ENCODE data around the gene VSIG4.
"Not testable (repeated sequence)": the region's sequence is repeated elsewhere in the genome, so short reads cannot be mapped to it uniquely, and the experiment has no call there.

Gene VSIG4

DNA sequence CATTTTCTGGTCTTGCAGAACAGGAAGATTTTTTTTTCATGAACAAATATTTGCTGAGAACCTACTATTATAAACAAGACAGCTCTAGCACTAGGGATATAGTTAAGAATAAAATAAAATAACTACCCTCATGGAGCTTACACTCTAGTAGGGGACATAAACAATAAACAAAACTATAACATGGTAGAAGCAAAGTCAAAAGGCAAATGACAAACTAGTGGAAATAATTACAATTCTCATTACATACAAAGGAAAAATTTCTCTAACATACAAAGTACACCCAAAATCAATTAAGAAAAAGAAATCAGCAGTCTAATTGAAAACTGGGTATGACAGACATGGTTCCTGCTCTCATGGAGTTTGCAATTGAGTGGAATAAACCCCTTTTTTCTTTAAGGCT is 32.0 kb downstream of the VSIG4 start:
- no peak for DNase-seq

DNA sequence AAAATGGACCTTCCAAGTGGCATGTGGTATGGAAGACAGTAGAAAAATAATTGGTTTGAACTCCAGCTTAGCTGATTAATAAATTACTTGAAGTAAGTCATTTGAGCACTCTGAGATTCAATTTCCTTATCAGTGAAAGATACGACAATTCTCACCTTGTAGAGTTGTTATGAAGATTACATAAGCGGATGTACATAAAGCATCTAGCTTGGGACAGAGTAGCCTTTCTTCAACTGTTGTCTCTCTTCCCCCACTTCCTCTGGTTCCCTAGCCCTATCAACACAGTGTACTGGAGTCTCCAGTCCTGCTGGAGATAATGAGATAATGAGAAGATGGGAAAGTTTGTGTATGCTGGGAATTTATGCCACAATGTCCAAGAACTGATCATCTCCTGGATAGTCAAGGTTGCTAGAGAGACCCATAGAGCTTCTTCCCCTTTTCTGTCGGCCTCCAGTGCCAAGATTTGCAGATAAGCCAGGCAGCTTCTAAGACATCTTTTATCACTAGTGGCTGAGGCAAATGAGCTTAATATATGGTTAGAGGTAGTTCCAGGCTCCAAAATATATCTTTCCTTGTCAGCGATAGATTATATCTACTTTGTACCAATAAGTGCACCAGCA is 33.9 kb downstream of the VSIG4 start:
- DNase-seq = no peak

DNA sequence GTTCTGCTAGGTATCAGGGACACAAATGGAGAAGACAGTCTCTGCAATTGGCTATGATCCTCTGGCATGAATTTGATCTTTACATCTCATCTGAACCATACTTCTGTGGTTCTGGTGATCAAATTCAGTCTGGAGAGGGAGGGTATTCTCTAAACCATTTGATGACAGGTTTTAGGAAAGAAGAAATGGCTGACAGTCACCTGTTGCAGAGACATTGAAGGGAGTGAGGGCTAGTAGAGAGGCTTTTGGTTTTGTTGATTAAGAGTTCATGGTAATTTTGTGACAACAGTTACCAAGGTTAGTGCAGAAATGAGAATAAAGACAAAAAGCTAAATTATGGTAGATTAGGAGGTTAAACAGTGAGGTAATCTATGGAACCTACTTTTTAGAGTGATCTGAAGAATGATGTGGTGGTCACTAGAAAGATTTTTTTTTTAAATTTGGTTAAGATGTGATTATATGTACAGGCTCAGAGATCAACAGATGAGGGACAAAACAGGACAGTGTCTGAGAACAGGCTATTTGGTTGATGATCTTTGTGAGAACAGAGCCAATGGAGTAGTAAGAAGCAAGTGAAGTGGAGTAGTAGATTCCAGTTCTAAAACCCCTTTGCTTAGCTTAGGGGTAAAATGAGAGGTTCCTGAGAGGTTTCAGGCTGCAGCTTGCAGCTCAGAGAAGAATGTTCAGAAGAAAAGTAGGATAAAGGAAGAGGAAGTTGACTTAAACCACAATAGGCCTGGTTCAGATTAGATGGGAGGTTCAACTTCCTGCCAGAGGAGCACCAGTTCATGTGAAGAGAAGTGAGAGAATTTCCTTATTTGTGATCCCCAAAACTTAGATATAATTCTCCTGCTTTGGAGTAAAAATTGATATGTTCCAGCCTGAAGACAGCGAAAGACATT is 34.7 kb downstream of the VSIG4 start:
- no peak for DNase-seq

DNA sequence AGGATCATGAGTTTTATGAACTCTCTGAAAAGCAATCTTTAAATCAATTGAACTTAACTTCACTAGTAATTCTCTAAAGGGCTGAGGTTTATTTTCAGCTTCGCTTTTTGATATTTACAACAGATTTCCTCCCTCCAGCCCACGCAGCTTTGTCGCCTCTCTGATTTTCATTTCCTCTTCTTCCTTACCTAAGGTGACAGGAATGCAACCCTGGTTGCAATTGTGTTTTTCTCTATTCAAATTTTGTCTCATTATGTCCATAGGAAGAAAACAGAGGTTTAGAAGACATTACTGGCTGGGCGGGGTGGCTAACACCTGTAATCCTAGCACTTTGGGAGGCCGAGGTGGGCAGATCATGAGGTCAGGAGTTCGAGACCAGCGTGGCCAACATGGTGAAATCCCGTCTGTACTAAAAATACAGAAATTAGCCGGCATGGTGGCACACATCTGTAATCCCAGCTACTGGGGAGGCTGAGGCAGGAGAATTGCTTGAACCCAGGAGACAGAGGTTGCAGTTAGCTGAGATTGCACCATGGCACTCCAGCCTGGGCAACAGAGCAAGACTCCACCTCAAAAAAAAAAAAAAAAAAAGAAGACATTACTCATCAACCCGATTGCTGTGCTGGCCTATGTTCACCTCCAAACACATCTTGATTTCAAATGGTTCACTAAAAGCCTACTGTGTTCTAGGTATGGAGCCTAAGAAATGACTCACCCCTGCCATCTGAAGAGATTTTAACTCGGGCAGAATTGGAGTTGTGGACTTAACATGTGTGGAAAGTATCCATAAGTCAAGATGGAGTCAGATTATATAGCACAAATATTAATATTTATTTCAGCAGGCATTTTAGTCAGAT is 36.8 kb downstream of the VSIG4 start:
- DNase-seq = no peak

DNA sequence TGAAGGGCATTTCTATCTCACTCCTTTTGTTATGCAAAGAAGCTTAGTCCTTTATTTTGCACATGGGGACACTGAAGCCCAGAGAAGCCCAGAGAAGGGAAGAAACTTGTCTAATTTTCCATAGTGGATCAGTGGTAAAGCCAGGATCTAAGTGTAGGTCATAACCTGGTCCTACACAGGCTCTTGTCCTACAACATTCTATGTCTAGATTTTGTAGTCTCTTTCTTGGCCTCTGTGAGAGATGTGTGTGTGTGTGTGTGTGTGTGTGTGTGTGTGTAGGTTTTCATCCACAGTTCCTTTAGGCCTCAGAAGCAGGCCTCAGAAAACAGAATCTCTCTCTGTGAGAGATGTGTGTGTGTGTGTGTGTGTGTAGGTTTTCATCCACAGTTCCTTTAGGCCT is 38.3 kb downstream of the VSIG4 start:
- DNase-seq = no peak

DNA sequence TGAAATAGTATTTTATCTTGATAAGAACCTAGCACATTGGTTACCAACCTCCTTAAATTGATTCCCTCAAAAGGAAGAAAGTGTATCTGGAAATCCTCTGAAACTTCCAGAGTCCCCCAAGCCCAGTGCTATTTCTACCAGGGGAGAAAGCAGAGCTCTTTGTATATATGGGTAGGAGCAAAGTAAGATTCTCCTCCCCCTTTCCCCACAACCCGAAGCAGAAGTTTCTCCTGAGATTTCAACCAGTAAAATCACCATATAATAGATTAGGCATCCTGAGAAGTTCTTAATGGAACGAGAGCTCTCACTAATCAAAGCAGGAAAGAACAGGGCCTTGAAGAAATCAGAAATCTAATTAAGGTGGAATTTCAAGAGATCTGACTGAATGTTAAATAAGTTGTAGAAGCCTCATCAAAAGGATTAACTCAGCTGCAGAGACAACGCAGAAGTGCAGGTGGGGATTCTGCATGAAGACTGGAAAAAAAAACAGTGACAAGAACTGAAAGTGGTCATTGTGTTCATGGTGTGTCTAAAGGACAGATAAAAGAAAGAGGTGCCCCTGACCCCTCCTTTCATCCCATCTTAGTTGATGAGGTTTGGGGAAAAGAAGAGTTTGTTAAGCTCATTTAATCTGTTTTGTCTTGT is 39.1 kb downstream of the VSIG4 start:
- DNase-seq = no peak

DNA sequence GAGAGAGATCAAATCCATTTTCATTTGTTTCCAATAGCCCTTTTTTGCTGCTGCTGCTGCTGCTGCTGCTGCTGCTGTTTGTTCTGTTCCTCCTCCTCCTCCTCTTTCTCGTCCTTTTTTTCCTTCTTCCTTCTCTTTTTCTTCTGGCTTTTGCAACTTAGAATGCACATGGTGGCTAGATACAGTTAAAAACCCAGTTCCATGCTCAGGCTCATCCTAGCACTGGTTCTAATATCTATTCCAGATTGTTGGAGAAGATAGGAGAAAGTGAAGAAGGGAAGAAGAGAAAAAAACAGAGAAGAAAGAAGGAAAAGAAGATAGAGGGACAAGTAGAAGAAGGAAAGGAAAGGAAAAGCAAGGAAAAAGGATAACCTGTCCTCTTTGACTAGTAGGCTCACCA is 39.7 kb downstream of the VSIG4 start:
- DNase-seq = no peak

DNA sequence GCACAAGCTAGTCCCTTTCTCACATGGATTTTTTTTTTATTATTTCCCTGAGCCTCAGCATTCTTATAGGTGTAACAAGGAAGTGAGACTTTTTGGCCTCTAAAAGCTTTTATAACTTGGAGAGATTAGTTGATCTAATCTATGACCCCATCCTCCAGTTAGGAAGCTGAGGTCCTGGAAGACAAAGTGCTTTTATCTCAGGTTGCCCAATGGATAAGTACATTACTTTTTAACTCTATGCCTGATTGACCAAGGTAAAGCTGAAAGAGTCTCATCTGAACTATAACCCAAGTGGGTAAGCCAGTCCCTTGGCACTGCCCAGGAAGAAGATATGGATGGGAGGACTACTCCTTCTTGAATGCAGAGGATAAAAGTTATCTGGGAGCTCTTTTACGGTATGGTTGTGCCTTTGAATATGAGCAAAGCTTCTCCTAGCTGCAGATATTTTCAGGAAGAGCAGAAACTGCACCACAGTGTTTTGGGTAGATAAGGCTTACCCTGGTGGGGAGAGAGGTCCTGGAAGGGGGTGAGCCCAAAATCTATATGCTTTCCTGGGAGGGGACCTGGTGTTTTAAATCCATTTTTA is 40.2 kb downstream of the VSIG4 start:
- no peak for DNase-seq

DNA sequence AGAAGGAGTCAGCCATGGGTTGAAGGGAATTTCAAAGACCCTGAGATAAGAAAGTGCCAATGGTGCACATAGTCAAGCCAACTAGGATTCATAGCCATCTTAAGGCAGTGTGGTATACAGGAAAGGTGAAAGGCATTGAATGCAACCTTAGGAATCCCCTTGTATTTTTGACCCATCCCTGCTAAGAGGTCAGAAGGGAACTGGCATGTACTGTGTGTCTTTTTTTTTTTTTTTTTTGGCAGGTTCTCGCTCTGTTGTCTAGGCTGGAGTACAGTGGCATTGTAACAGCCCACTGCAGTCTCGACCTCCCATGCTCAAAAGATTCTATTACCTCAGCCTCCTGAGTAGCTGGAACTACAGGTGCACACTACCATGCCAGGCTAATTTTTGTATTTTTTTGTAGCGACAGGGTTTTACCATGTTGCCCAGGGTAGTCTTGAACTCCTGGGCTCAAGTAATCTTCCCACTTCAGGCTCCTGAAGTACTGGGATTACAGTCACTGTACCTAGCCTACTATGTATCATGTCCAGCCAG is 40.8 kb downstream of the VSIG4 start:
- no peak for DNase-seq

DNA sequence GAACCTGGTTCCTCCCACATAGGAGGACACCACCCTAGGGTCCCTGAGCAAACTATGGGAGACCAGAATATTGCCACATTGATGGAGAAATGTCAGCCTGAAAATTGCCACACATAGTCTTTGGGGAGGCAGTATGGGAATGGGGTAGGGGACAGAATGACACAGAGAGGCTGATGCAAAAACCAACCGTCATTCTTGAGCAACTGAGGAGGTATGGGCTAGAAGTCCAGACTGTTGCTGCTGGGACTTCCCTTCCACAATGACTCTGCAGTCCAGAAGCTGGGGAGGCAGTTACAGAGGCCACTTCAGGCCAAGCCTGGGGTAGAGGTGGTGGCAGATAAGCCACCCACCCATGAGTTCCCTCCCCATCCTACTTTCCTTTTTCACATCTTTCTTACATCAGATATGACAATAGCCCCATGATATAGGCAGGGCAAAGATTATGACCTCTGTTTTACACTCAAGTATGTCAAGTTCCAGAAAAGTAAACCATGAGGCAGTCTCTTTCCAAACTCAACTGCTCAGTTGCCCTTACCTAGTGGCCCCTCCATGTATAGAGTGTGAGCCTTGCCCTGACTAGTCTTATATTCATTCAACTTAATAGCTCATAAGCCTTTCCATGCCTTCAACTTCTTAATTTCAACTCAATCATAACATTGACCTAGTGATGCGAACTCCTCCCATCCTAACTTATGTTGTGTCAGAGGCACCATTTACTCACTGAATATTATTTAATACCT is 41.7 kb downstream of the VSIG4 start:
- no peak for DNase-seq

DNA sequence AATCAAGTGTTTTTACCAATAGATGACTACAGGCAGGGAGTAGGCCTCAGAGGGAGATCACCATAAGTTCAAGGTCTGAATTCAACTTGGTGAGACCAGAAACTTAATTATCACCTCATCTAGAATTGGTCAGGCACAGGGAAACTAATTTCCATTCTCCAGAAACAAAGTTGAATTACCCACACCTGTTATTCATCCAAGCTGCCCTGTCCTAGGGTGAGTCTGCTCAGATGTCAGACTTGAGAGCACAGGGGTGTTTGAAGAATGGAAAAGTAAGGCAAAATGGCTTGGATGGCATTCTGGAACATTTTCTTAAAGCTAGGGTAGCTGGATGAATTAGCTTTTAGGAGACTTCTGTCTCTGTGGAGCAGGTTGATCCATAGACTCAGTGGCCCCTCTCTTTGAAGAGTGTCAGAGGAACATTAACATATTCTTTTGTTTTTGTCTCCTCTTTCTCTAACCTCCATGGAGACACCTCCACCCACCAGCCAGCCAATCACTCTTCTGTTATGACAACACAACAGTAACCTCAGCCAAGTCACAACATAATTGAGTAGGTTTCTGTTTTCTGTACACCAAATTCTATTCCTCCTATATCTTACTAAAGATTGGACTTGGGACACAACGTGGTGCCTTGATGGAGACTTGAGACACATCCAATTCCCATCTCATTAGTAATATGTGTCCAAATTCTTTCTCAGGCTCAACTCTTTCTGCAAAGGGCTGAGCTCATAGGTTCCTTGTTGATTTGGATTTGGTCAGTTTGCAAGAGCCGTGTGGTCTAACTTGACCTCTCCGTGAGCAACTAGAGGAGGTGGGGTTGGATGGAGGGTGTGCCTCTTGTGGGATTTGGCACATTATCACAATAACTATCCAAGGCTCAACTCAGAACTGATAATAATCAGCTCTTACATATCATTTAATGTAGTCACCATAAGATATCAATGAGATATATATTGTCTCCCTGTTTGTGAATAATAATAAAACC is 45.1 kb downstream of the VSIG4 start:
- DNase-seq = no peak

DNA sequence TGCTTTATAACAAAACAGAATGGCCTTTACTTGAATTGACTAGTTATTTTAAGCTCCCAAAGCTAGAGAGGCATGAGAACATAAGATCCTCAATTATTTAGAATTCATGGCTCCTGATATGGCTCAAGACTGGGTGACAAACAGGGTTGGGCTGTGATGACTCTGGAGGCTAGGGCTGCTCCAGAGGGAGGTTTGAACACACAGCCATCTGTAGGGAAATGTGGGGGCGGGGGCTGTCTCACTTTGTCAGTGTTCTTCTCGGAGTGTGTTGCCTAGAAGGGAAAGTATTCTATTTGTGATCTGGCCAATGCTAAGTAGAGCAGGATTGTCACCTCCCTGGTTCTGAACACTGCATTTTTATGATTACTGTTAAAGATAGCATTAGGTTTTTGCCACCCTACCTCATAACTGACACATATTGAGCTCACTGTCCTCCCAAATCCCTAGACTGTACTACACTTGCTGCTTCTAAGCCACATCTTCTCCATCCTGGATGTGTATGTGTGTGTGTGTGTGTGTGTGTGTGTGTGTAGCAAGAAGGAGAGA is 45.9 kb downstream of the VSIG4 start:
- DNase-seq = no peak

DNA sequence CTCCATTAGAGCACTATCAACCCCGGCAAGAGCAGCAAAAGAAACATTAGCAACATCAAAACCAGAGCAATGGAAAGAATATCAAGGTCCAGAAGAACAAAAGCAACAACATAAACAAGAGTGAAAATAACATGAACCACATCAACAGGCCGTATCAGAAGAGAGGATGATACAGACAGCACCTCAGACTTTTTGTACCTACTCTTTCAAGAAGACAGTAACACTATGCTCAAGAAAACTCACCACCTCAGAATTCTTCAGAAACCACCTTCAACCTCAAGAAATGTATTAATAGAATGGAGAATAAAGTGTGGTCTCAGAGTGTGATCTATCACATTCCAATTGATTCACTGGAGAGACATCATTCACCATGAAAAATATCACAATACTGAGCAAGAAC is 46.5 kb downstream of the VSIG4 start:
- DNase-seq = no peak

DNA sequence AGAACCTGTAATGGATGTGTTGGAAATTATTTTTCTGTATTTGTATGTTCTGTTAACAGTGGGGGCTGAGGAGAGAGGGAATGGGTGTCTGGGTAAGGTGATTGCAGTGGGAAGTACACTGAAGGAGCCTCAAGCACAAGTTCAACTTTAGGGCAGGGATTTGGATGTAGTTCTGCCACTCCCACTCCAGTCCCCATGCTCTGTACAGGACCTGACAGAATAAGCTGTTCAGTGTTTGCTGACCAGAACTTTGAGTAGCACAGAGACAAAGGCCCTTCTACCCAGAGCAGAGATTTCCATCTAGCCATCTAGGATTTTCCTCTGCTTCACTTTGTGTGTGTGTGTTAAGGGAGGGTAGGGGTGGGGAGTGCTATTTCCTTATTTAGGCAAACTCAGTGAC is 49.2 kb downstream of the VSIG4 start:
- no peak for DNase-seq

DNA sequence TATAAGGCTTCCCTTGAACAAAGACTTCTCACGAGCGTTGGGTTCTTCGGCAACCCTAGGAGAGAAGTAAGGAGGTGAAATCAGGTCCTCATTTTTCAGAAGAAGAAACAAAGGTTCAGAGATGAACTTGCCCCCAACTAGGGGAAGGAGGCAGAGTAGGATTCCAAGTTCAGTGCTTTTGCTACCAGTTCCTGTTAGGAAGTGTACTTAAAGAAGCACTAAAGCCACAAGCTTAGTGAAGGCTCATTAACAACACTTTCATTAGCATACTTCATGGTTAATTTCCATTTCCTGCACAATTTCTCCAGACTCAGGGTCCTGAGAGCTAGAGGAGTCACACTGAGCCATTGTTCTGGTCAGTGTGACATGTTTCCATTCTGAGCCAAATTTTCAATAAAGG is 52.1 kb downstream of the VSIG4 start:
- DNase-seq = no peak

DNA sequence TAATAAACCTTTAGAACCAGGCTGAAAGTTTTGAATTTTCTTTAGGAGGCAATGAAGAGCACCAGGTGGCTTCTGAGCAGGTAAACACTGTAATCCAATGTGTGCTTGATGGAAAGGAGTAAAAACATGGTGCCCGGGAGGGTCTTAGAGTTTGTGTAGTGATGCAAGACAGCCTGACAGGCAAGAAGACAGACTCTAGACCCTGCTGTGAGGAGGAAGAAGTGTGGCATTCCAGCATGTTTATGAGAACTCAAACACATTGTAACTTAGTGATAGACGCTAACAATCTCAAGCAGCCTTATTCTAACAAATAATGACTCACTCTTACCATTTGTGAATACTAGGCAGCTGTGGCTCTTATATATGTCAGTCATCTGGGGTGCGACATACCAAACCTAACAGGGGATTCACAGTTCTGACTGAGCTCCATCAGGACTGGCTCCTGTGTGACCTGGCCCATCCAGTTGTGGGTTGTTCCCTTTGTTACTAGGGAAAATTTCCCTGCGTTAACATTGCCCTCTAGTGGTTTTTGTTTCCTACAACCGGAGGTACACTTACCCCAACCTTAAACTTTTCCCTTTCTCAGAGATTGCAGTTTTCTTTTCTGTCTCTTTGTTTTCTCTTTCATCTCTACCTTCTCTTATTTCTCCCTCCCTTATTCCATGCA is 53.8 kb downstream of the VSIG4 start:
- DNase-seq = peak; percentile 33

DNA sequence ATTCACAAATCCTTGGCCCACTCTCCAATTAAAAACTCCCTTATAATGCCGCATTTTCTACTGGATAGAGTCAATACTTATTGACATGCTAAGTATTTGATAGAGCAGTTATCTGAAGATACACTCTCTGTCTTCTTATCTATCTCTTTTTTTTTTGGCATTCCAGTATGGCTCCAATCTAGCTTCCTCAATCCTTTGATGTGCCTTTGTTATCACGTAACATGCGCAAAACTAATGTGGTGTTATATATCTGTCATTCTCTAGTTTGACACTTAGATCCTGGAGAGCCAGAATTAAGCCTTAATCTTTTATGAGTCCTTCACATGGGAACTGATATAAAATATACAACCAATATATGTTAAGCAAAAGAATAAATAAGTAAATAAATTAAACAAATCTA is 54.7 kb downstream of the VSIG4 start:
- DNase-seq = no peak

DNA sequence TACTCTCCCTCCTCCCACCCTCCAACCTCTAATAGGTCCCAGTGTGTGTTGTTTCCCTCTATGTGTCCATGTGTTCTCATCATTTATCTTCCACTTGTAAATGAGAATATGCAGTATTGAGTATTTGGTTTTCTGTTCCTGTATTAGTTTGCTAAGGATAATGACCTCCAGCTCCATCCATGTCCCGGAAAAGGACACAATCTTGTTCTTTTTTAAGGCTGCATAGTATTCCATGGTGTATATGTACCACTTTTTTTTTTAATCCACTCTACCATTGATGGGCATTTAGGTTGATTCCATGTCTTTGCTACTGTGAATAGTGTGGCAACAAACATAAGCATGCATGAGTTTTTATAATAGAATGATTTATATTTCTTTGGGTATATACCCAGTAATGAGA is 62.7 kb downstream of the VSIG4 start:
- DNase-seq = not testable (repeated sequence)

DNA sequence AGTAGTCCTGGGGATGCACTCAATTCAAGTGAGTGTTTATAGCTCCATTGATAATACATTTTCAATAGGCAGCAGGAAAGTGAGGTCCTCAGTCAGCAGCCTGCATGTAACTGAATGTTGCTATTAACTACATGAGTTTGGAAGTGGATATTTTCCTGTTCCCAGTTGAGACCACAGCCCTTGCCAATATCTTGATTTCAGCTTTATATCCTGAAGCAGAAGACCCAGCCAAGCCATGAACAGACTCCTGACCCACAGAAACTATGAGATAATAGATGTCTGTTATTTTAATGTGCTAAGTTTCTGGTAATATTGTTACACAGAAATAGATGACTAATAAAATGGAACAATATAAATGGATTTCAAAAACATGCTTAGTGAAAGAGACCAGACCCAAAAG is 63.7 kb downstream of the VSIG4 start:
- DNase-seq = no peak
